ENCODE measurements around the gene ZFAND3. TPM values are rescaled to one million over a fixed set of nuclear protein-coding genes. Genes with fewer than 3 reads are reported as not detected.

Gene ZFAND3
- total RNA-seq, 4 donors from 2014 or later, result 46.3 to 73.6 (median 49.3) TPM

GRCh38 chr6:38158762-38159350 lies 339.3 kb downstream of the ZFAND3 start:
- Histone ChIP-seq H3K4me3 (no peak overlapping the region), H3K4me1 (no peaks in the 10 kb centered on the region), H3K27ac (no peak overlapping the region), H3K9me3 (no peaks in the 10 kb centered on the region), H3K27me3 (no peaks in the 10 kb centered on the region), H3K36me3 (peaks cover 0 to 13% of the 10 kb centered on the region in 2 donors)
- TF ChIP-seq EP300 (IDR thresholded peaks at IDR 0.05) (no peak), POLR2AphosphoS5 (IDR thresholded peaks at IDR 0.05) (no peak), POLR2A (IDR thresholded peaks at IDR 0.05) (no peak), CTCF (IDR thresholded peaks at IDR 0.05) (no peak)
- ATAC-seq, result no peak
- 89 to 100% methylated on average over 9 to 11 of the region's 14 CpGs for WGBS, 2 donors (ENCODE audit: low coverage in 1 of 2)

- Histone ChIP-seq H3K36me3 (peaks cover 0 to 5% of the 10 kb centered on the region in 2 donors), H3K4me1 (no peaks in the 10 kb centered on the region), H3K4me3 (no peak overlapping the region), H3K9me3 (no peaks in the 10 kb centered on the region), H3K27ac (no peak overlapping the region), H3K27me3 (no peaks in the 10 kb centered on the region)
- TF ChIP-seq POLR2AphosphoS5 (IDR thresholded peaks at IDR 0.05), result no peak
- TF ChIP-seq POLR2A (IDR thresholded peaks at IDR 0.05), result no peak
- TF ChIP-seq CTCF (IDR thresholded peaks at IDR 0.05), result no peak
- no peak for ATAC-seq
- WGBS, 2 donors (ENCODE audit: low coverage in 1 of 2), result 90% methylated on average over 2 of the region's 8 CpGs; no CpG with 5 or more reads in 1 of the 2 donors
These were observed 340.1 kb downstream of the ZFAND3 start for GRCh38 chr6:38159596-38159995.

- ATAC-seq, result no peak
- Histone ChIP-seq H3K36me3 (no peaks in the 10 kb centered on the region), H3K4me1 (no peaks in the 10 kb centered on the region), H3K27me3 (no peaks in the 10 kb centered on the region), H3K4me3 (no peak overlapping the region), H3K9me3 (no peaks in the 10 kb centered on the region), H3K27ac (no peak overlapping the region)
- WGBS, 2 donors (ENCODE audit: low coverage in 1 of 2), result 95 to 98% methylated on average over 7 to 12 of the region's 25 CpGs
- TF ChIP-seq POLR2AphosphoS5 (IDR thresholded peaks at IDR 0.05) (no peak), POLR2A (IDR thresholded peaks at IDR 0.05) (no peak), CTCF (IDR thresholded peaks at IDR 0.05) (no peak)
These were observed 341.3 kb downstream of the ZFAND3 start for GRCh38 chr6:38160831-38161230.

GRCh38 chr6:38161331-38161730 lies 341.8 kb downstream of the ZFAND3 start:
- Histone ChIP-seq H3K27ac (no peak overlapping the region), H3K9me3 (no peaks in the 10 kb centered on the region), H3K27me3 (no peaks in the 10 kb centered on the region), H3K4me1 (no peaks in the 10 kb centered on the region), H3K4me3 (no peak overlapping the region), H3K36me3 (no peaks in the 10 kb centered on the region)
- TF ChIP-seq POLR2A (IDR thresholded peaks at IDR 0.05), result no peak
- TF ChIP-seq CTCF (IDR thresholded peaks at IDR 0.05), result no peak
- no peak for TF ChIP-seq EP300 (IDR thresholded peaks at IDR 0.05)
- TF ChIP-seq POLR2AphosphoS5 (IDR thresholded peaks at IDR 0.05), result no peak
- 90 to 92% methylated on average over 14 to 15 of the region's 15 CpGs for WGBS, 2 donors (ENCODE audit: low coverage in 1 of 2)
- no peak for ATAC-seq

GRCh38 chr6:38161754-38162492 lies 342.4 kb downstream of the ZFAND3 start:
- Histone ChIP-seq H3K9me3 (no peaks in the 10 kb centered on the region), H3K4me3 (no peak overlapping the region), H3K27ac (no peak overlapping the region), H3K4me1 (no peaks in the 10 kb centered on the region), H3K27me3 (no peaks in the 10 kb centered on the region), H3K36me3 (no peaks in the 10 kb centered on the region)
- ATAC-seq, result no peak
- WGBS, 2 donors (ENCODE audit: low coverage in 1 of 2), result 97% methylated on average over 4 of the region's 15 CpGs; no CpG with 5 or more reads in 1 of the 2 donors
- TF ChIP-seq EP300 (IDR thresholded peaks at IDR 0.05) (no peak), CTCF (IDR thresholded peaks at IDR 0.05) (no peak), POLR2AphosphoS5 (IDR thresholded peaks at IDR 0.05) (no peak), POLR2A (IDR thresholded peaks at IDR 0.05) (no peak)
